Measurements from ENCODE around the gene ZNF98.

- TF ChIP-seq POLR2AphosphoS5 (IDR thresholded peaks at IDR 0.05; ENCODE audit: low read depth, low read length) = no peak
- no peak for TF ChIP-seq ATF3 (IDR thresholded peaks at IDR 0.05)
- no peak for TF ChIP-seq CTCF (IDR thresholded peaks at IDR 0.05 in 2 of 3, conservative IDR thresholded peaks at IDR 0.05 in 1 of 3; ENCODE audit: borderline replicate concordance in 1 of 3, insufficient read depth in 1 of 3, low read depth in 2 of 3, low read length in 2 of 3)
- no peak for TF ChIP-seq EZH2phosphoT487 (IDR thresholded peaks at IDR 0.05; ENCODE audit: borderline replicate concordance)
- TF ChIP-seq POLR2A (IDR thresholded peaks at IDR 0.05; ENCODE audit: borderline replicate concordance, extremely low read depth, insufficient read depth, insufficient read length) = no peak
These were observed 4.8 kb upstream of the ZNF98 start for GRCh38 chr19:22426901-22427300.
